GM23338 (cell line): ENCODE results near the gene POLR3G. TPM values are rescaled to one million over a fixed set of nuclear protein-coding genes. Genes with fewer than 3 reads are reported as not detected.

Source experiments
- ATAC-seq: fragments of 200-7000 bp; cut with Tn5 transposase; 3 replicates; pipeline ENCODE4 v1.9.1; 2020
- DNase-seq: peaks from one replicate; pipeline ENCODE4 v3.0.0-alpha.2; 2015; ENCODE audit warnings: low spot score
- H2AFZ ChIP-seq: fragments of 200-600 bp; sonication (generic); 2 replicates; pipeline ENCODE4 v1.8.0; 2016; ENCODE audit warnings: antibody characterized with exemption, mild to moderate bottlenecking, moderate library complexity
- H3F3A ChIP-seq: fragments of 200-600 bp; sonication (generic); replicated peaks from 2 replicates; pipeline ENCODE4 v1.8.0; 2017; ENCODE audit warnings: antibody characterized with exemption, mixed run types, low read depth
- H3K27ac ChIP-seq: fragments of 200-600 bp; sonication (generic); 2 replicates; pipeline ENCODE4 v1.6.1; 2016; ENCODE audit warnings: low read depth
- H3K27me3 ChIP-seq: fragments of 200-600 bp; sonication (generic); 2 replicates; pipeline ENCODE4 v1.8.0; 2016; ENCODE audit warnings: mild to moderate bottlenecking, mixed run types, moderate library complexity; ENCODE audit not compliant: insufficient read depth
- H3K36me3 ChIP-seq: fragments of 200-600 bp; sonication (generic); 2 replicates; pipeline ENCODE4 v1.8.0; 2016; ENCODE audit warnings: mild to moderate bottlenecking; ENCODE audit not compliant: insufficient read depth
- H3K4me1 ChIP-seq: fragments of 200-600 bp; sonication (generic); 2 replicates; pipeline ENCODE4 v1.8.0; 2016; ENCODE audit warnings: mild to moderate bottlenecking, moderate library complexity; ENCODE audit not compliant: insufficient read depth
- H3K4me2 ChIP-seq: fragments of 200-600 bp; sonication (generic); 2 replicates; pipeline ENCODE4 v1.7.1; 2017; ENCODE audit warnings: mixed run types
- H3K4me3 ChIP-seq: fragments of 200-600 bp; sonication (generic); 2 replicates; pipeline ENCODE4 v1.6.1; 2016; ENCODE audit warnings: mixed run types
- H3K79me2 ChIP-seq: fragments of 200-600 bp; sonication (generic); replicated peaks from 2 replicates; pipeline ENCODE4 v1.8.0; 2017; ENCODE audit warnings: mild to moderate bottlenecking; ENCODE audit not compliant: insufficient read depth
- H3K9me2 ChIP-seq: fragments of 200-600 bp; sonication (generic); 2 replicates; pipeline ENCODE4 v1.8.0; 2017; ENCODE audit not compliant: insufficient read depth
- H4K20me1 ChIP-seq: fragments of 200-600 bp; sonication (generic); replicated peaks from 2 replicates; pipeline ENCODE4 v1.8.0; 2017; ENCODE audit warnings: mild to moderate bottlenecking; ENCODE audit not compliant: insufficient read depth
- H3K27ac Mint-ChIP-seq: 2 replicates; pipeline ENCODE4 v1.8.0; 2020; ENCODE audit warnings: inconsistent platforms, mild to moderate bottlenecking, moderate library complexity, mixed read lengths
- H3K27me3 Mint-ChIP-seq: 3 replicates; pipeline ENCODE4 v1.8.0; 2022; ENCODE audit warnings: low read depth, mild to moderate bottlenecking, moderate library complexity, mixed read lengths, inconsistent platforms; ENCODE audit not compliant: insufficient read depth, poor library complexity
- H3K36me3 Mint-ChIP-seq: 3 replicates; pipeline ENCODE4 v1.8.0; 2021; ENCODE audit warnings: low read depth, mild to moderate bottlenecking, inconsistent platforms, moderate library complexity, mixed read lengths
- H3K4me1 Mint-ChIP-seq: 3 replicates; pipeline ENCODE4 v1.8.0; 2020; ENCODE audit warnings: mild to moderate bottlenecking, inconsistent platforms, mixed read lengths
- H3K4me3 Mint-ChIP-seq: 3 replicates; pipeline ENCODE4 v1.8.0; 2021; ENCODE audit warnings: moderate library complexity, mild to moderate bottlenecking, inconsistent platforms, mixed read lengths
- H3K9me3 Mint-ChIP-seq: 3 replicates; pipeline ENCODE4 v1.8.0; 2020; ENCODE audit warnings: moderate library complexity, mild to moderate bottlenecking, inconsistent platforms, mixed read lengths
- CREB1 ChIP-seq: fragments of 250-450 bp; sonication (Bioruptor Pico); IDR thresholded peaks from 2 replicates; pipeline ENCODE4 v1.5.0; 2020; ENCODE audit warnings: low read depth, mild to moderate bottlenecking, moderate library complexity
- EZH2 ChIP-seq: fragments of 200-600 bp; sonication (generic); IDR thresholded peaks from one replicate; pipeline ENCODE4 v1.8.0; 2017; ENCODE audit warnings: antibody characterized with exemption, mild to moderate bottlenecking, low read depth; ENCODE audit not compliant: unreplicated experiment
- EZH2phosphoT487 ChIP-seq: fragments of 200-600 bp; sonication (generic); IDR thresholded peaks from one replicate; pipeline ENCODE4 v1.8.1; 2018; ENCODE audit warnings: antibody characterized with exemption; ENCODE audit not compliant: unreplicated experiment
- POLR2AphosphoS5 ChIP-seq: IDR thresholded peaks from 2 replicates; pipeline ENCODE4 v1.6.1; 2016; ENCODE audit warnings: antibody characterized with exemption, low read depth
- STAT1 ChIP-seq: IDR thresholded peaks from one replicate; pipeline ENCODE4 v1.6.1; 2016; ENCODE audit warnings: antibody characterized with exemption; ENCODE audit not compliant: unreplicated experiment
- ZNF114 ChIP-seq: fragments of 250-450 bp; sonication (Bioruptor Pico); IDR thresholded peaks from 2 replicates; pipeline ENCODE4 v1.5.0; 2020; ENCODE audit warnings: mild to moderate bottlenecking, moderate library complexity
- ZNF462 ChIP-seq: fragments of 250-450 bp; sonication (Bioruptor Pico); IDR thresholded peaks from 2 replicates; pipeline ENCODE4 v1.5.0; 2020; ENCODE audit warnings: mild to moderate bottlenecking, moderate library complexity
- polyA plus RNA-seq: library from polyadenylated mRNA; unstranded; fragments of >200 nt; fragmentation: Nextera tagmentation; extraction: Ambion mirVana; gene quantifications from 2 replicates; pipeline ENCODE4 v1.2.1, GENCODE V29; 2016
- total RNA-seq: library from RNA; depleted of rRNA; stranded (reverse); fragments of >200 nt; shearing (Covaris generic); gene quantifications from 2 replicates; pipeline ENCODE4 v1.2.3, GENCODE V29; 2014
- TF ChIP-seq, protein P1 (sequence below), 2 experiments: fragments of 200-600 bp in 1 of 2; sonication (generic) in 1 of 2; conservative IDR thresholded peaks; 2 replicates each; pipeline versions ENCODE4 v1.5.1 to v1.6.1; 2016 to 2017; ENCODE audit warnings: antibody characterized with exemption in 2 of 2, low read depth in 2 of 2, mild to moderate bottlenecking in 2 of 2, moderate library complexity in 1 of 2
- TF ChIP-seq, protein P2 (sequence below): IDR thresholded peaks from 2 replicates; pipeline ENCODE4 v1.6.1; 2016; ENCODE audit warnings: antibody characterized with exemption

Gene POLR3G
- total and polyA plus RNA-seq, 2 experiments from 2014 or later: 147 to 376 TPM

- Histone ChIP-seq H3K9me2 (no peaks in the 10 kb centered on the region), H3F3A (no peaks in the 10 kb centered on the region), H4K20me1 (no peaks in the 10 kb centered on the region), H3K4me1 (peaks cover 53% of the 10 kb centered on the region), H3K36me3 (no peaks in the 10 kb centered on the region), H3K4me3 (no peak overlapping the region), H3K27ac (no peak overlapping the region), H2AFZ (no peak overlapping the region), H3K27me3 (no peaks in the 10 kb centered on the region), H3K4me2 (no peak overlapping the region), H3K79me2 (no peaks in the 10 kb centered on the region)
- Mint-ChIP-seq H3K27me3 (peaks cover 6% of the 10 kb centered on the region), H3K9me3 (no peaks in the 10 kb centered on the region), H3K4me1 (peaks cover 51% of the 10 kb centered on the region), H3K36me3 (no peaks in the 10 kb centered on the region), H3K27ac (no peak overlapping the region), H3K4me3 (no peak overlapping the region)
- ATAC-seq (no peak), DNase-seq (no peak)
- TF ChIP-seq CREB1 (CRISPR knock-in tag): no peak
- TF ChIP-seq EZH2phosphoT487: no peak
- no peak for TF ChIP-seq POLR2AphosphoS5
These were observed 76.7 kb downstream of the POLR3G start for GRCh38 chr5:90551376-90551775.

DNA sequence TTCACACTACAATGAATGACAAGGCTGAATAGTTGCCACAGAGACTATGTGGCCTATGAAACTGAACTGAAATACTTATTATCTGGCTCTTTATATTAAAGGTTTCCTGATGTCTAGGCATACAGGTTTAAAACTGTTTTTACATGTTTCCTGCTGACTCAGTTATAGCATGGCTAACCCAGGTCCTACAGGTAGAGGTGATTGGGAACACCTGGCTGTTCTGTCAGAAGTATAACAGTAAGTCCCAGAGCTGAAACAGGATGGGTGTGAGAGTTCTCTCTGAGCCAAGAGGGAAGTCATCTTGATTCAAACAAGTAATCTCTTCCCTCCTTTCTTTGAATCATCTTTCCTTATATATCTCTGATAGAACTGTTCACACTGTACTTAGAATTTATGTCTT, 79.0 kb downstream of the POLR3G start:
- H2AFZ ChIP-seq: no peak overlapping the region
- peak overlapping the region; percentile 1; the same call in 1 of the 2 replicates for H3K27ac Mint-ChIP-seq
- H3K27me3 Mint-ChIP-seq: peaks cover 9% of the 10 kb centered on the region
- H3K9me2 ChIP-seq: no peaks in the 10 kb centered on the region
- H3K27me3 ChIP-seq: no peaks in the 10 kb centered on the region
- H4K20me1 ChIP-seq: no peaks in the 10 kb centered on the region
- peaks cover 46% of the 10 kb centered on the region for H3K4me1 Mint-ChIP-seq
- H3K4me3 Mint-ChIP-seq: no peak overlapping the region; the same call in 2 of the 3 replicates
- ATAC-seq: no peak
- peaks cover 44% of the 10 kb centered on the region for H3K4me1 ChIP-seq
- DNase-seq: no peak
- peak overlapping the region; percentile 6; the same call in 1 of the 2 replicates for H3K4me3 ChIP-seq
- peak overlapping the region; percentile 81 for H3K4me2 ChIP-seq
- no peaks in the 10 kb centered on the region for H3F3A ChIP-seq
- no peak for TF ChIP-seq STAT1
- TF ChIP-seq, protein P1, sequence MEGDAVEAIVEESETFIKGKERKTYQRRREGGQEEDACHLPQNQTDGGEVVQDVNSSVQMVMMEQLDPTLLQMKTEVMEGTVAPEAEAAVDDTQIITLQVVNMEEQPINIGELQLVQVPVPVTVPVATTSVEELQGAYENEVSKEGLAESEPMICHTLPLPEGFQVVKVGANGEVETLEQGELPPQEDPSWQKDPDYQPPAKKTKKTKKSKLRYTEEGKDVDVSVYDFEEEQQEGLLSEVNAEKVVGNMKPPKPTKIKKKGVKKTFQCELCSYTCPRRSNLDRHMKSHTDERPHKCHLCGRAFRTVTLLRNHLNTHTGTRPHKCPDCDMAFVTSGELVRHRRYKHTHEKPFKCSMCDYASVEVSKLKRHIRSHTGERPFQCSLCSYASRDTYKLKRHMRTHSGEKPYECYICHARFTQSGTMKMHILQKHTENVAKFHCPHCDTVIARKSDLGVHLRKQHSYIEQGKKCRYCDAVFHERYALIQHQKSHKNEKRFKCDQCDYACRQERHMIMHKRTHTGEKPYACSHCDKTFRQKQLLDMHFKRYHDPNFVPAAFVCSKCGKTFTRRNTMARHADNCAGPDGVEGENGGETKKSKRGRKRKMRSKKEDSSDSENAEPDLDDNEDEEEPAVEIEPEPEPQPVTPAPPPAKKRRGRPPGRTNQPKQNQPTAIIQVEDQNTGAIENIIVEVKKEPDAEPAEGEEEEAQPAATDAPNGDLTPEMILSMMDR (conservative IDR thresholded peaks at IDR 0.05; ENCODE audit: low read depth in 2 of 2): no peak
- no peak for TF ChIP-seq ZNF114 (CRISPR knock-in tag)
- TF ChIP-seq, protein P2, sequence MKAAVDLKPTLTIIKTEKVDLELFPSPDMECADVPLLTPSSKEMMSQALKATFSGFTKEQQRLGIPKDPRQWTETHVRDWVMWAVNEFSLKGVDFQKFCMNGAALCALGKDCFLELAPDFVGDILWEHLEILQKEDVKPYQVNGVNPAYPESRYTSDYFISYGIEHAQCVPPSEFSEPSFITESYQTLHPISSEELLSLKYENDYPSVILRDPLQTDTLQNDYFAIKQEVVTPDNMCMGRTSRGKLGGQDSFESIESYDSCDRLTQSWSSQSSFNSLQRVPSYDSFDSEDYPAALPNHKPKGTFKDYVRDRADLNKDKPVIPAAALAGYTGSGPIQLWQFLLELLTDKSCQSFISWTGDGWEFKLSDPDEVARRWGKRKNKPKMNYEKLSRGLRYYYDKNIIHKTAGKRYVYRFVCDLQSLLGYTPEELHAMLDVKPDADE: no peak
- TF ChIP-seq EZH2: no peak
- TF ChIP-seq ZNF462 (CRISPR knock-in tag): no peak
- no peaks in the 10 kb centered on the region; the same call in 2 of the 3 replicates for H3K36me3 Mint-ChIP-seq
- no peaks in the 10 kb centered on the region; the same call in 2 of the 3 replicates for H3K9me3 Mint-ChIP-seq
- no peaks in the 10 kb centered on the region for H3K79me2 ChIP-seq
- no peaks in the 10 kb centered on the region for H3K36me3 ChIP-seq
- H3K27ac ChIP-seq: peak overlapping the region; percentile 76
